SJCRH30 (cell line): Measurements from ENCODE around the gene MT4. TPM values are rescaled to one million over a fixed set of nuclear protein-coding genes. Genes with fewer than 3 reads are reported as not detected.

Source experiments
- DNase-seq, 2 experiments: peaks; one replicate each; pipeline ENCODE4 v3.0.0-alpha.2; 2015 to 2020
- H3K27ac ChIP-seq: fragments of 250-450 bp; sonication (Bioruptor Pico); 2 replicates; pipeline ENCODE4 v1.5.1; 2020; ENCODE audit warnings: mild to moderate bottlenecking, moderate library complexity
- H3K27me3 ChIP-seq: fragments of 250-450 bp; sonication (Bioruptor Pico); 2 replicates; pipeline ENCODE4 v1.5.1; 2020; ENCODE audit warnings: mild to moderate bottlenecking, moderate library complexity
- H3K36me3 ChIP-seq: fragments of 250-450 bp; sonication (Bioruptor Pico); 2 replicates; pipeline ENCODE4 v1.5.1; 2020; ENCODE audit warnings: mild to moderate bottlenecking, moderate library complexity
- H3K4me1 ChIP-seq: fragments of 250-450 bp; sonication (Bioruptor Pico); 2 replicates; pipeline ENCODE4 v1.5.1; 2020; ENCODE audit warnings: mild to moderate bottlenecking, moderate library complexity
- H3K4me3 ChIP-seq: fragments of 250-450 bp; sonication (Bioruptor Pico); 2 replicates; pipeline ENCODE4 v1.5.1; 2020; ENCODE audit warnings: mild to moderate bottlenecking, moderate library complexity
- H3K9me3 ChIP-seq: fragments of 250-450 bp; sonication (Bioruptor Pico); replicated peaks from 2 replicates; pipeline ENCODE4 v1.5.1; 2020; ENCODE audit warnings: mild to moderate bottlenecking, moderate library complexity
- total RNA-seq: library from RNA; depleted of rRNA; stranded (reverse); fragments of >200 nt; shearing (Covaris generic); gene quantifications from 2 replicates; pipeline ENCODE4 v1.2.3, GENCODE V29; 2014

Gene MT4
- total RNA-seq, 1 experiment from 2014 or later = not detected

DNA sequence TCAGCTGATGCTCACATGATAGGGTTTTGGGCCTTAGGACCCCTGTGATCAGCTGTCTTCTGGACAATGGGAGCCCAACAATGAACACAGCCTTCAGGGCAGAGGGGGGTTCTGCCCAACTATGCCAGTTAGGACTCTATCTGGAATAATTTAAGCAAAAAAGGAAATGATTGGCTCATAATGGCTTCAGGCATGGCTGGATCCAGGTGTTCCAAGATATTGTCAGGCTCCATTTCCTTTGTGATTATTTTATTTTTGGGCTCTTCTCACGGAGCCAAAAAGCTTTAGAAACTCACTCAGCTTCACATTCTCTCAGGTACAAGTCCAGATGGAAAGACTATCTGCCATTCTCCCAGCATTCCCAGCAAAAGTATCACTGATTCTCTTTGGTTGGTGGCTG is 40.6 kb downstream of the MT4 start:
- DNase-seq = no peak
- Histone ChIP-seq H3K27me3 (no peaks in the 10 kb centered on the region; the same call in 1 of the 2 replicates), H3K4me1 (peaks cover 21% of the 10 kb centered on the region), H3K4me3 (no peak overlapping the region), H3K27ac (no peak overlapping the region), H3K9me3 (no peaks in the 10 kb centered on the region), H3K36me3 (no peaks in the 10 kb centered on the region)

DNA sequence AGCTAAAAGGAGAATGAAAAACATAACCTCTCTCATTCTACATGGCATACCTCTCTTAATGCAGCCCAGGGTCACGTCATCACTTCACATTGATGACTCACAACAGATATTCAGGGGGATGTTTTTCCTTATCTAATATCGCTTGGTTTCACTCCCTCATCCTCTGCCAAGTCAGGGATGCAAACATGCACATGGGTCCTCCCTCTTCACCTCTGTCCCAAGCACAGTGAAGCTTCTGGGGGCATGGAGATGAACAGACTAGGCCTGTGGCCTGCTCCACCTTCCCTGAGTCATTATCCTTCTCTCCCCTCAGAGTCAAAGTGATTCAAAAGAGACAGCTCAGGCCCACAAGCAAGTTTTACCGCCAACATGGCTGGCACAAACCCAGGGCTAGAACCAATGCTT is 41.2 kb downstream of the MT4 start:
- Histone ChIP-seq H3K36me3 (no peaks in the 10 kb centered on the region), H3K27me3 (no peaks in the 10 kb centered on the region; the same call in 1 of the 2 replicates), H3K9me3 (no peaks in the 10 kb centered on the region), H3K4me1 (peaks cover 27% of the 10 kb centered on the region), H3K4me3 (no peak overlapping the region), H3K27ac (no peak overlapping the region)
- DNase-seq = no peak

DNA sequence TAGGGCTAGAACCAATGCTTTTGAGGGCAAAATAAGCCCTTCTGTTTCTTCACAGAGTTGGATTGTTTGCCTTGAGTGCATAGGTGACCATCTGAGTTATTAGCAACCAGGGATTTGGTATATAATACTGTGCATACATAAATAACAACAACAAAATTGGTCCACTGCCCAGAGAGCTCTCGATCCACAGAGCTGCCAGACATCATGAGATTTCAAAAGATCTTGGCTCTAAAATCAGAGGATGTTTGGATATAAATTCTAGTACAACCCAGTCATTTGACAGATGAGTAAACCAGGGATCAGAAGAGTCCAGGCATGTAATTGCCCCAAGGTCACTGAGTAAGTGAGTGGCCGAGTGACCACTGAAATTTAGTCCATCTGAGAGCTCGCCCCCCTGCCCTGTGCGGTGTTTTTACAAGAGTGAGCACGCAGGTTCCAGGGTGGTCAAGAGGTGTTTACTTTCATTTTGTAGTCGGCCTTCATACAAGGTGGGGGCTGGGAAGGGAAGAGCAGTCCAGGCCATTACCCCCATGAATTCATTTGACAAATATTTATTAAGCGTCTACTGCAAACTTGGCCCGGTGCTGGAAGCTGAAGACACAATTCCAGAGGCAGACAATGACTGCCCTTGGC is 41.7 kb downstream of the MT4 start:
- H3K9me3 ChIP-seq = no peaks in the 10 kb centered on the region
- no peak for DNase-seq
- H3K4me3 ChIP-seq = peak overlapping the region; percentile 28
- H3K36me3 ChIP-seq = no peaks in the 10 kb centered on the region
- peak overlapping the region; percentile 89 for H3K27ac ChIP-seq
- H3K27me3 ChIP-seq = no peaks in the 10 kb centered on the region; the same call in 1 of the 2 replicates
- peaks cover 32% of the 10 kb centered on the region for H3K4me1 ChIP-seq

DNA sequence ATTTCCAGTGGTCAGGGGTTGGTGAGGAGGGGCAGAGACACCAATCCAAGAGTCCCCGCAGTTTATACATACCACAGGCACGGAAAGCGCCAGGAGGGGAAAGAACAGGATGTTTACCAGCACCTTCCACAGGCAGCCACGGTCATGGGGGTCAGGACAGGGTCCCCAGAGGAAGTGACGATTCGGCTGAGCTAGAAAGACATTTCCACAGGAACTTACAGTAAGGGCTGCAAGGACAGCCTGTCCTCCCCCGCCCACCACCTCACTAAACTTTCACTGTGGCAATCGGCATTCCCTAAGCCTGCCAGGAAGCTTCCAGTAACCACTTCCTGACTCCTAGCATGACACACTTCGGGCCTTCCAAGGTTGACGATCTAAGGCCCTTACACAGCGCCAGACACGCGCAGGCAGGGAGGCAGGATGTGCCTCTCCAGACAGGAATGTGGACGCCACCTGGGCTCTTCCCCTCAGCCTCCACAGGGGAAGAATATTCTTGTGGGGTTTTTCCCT is 42.3 kb downstream of the MT4 start:
- Histone ChIP-seq H3K4me1 (peaks cover 34% of the 10 kb centered on the region), H3K9me3 (no peaks in the 10 kb centered on the region), H3K27me3 (no peaks in the 10 kb centered on the region), H3K27ac (peak overlapping the region; percentile 89), H3K4me3 (peak overlapping the region; percentile 28), H3K36me3 (no peaks in the 10 kb centered on the region)
- DNase-seq = peak; percentile 74 to 79

DNA sequence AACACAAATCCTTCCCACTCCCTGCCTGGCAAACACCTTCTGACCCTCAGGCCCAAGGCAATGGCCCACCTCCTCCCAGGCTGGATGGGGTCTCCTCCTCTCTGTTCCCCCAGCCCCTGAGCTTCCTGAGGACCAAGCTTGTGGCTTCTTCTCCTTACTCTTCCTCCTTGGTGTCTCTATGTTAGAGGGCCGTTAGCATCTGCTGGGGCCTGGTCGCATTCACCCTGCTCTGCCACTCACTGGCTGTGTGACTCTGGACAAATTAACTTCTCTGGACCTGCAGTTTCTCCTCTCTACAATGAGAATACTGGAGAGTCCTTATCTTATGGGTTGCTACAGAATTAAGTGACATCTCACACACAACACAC is 42.8 kb downstream of the MT4 start:
- H3K4me1 ChIP-seq = peaks cover 34% of the 10 kb centered on the region
- H3K9me3 ChIP-seq = no peaks in the 10 kb centered on the region

DNA sequence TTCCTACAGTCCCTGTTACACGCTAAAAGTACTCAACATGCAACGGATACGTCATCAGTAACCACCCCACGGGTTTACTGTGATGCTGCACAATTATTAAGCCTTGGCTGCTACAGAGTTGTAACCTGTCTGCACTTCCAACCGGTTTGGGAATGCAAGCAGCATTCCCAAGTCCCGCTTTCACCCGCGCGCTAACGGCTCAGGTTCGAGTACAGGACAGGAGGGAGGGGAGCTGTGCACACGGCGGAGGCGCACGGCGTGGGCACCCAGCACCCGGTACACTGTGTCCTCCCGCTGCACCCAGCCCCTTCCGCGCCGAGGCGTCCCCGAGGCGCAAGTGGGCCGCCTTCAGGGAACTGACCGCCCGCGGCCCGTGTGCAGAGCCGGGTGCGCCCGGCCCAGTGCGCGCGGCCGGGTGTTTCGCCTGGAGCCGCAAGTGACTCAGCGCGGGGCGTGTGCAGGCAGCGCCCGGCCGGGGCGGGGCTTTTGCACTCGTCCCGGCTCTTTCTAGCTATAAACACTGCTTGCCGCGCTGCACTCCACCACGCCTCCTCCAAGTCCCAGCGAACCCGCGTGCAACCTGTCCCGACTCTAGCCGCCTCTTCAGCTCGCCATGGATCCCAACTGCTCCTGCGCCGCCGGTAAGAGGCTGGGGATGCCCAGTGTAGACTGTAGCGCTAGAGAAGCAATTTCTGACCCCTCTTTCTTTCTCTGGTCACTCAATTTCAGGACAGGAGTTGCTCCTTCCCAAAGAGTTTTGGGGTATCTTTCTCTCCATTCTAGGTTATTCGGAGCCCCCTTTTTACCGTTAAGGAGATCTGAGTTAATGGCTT is 43.4 kb downstream of the MT4 start, which contains the start of gene MT2A:
TSS of gene MT2A (plus strand) at position 542 of the 833 bp plus-strand sequence. CDS start at position 614, 72 bp downstream.
- no peaks in the 10 kb centered on the region for H3K36me3 ChIP-seq
- peak within 1 kb of the TSS; percentile 89 for H3K27ac ChIP-seq
- H3K27me3 ChIP-seq = no peaks in the 10 kb centered on the region
- peak; percentile 96 to 98 for DNase-seq
- H3K4me1 ChIP-seq = peaks cover 34% of the 10 kb centered on the region
- H3K4me3 ChIP-seq = peak within 1 kb of the TSS; percentile 67
- H3K9me3 ChIP-seq = no peaks in the 10 kb centered on the region

More for the DNA sequence above, 42.8 kb downstream of the MT4 start:
- Histone ChIP-seq H3K36me3 (no peaks in the 10 kb centered on the region), H3K27ac (peak overlapping the region; percentile 89), H3K4me3 (peak overlapping the region; percentile 67), H3K27me3 (no peaks in the 10 kb centered on the region)
- DNase-seq = no peak

DNA sequence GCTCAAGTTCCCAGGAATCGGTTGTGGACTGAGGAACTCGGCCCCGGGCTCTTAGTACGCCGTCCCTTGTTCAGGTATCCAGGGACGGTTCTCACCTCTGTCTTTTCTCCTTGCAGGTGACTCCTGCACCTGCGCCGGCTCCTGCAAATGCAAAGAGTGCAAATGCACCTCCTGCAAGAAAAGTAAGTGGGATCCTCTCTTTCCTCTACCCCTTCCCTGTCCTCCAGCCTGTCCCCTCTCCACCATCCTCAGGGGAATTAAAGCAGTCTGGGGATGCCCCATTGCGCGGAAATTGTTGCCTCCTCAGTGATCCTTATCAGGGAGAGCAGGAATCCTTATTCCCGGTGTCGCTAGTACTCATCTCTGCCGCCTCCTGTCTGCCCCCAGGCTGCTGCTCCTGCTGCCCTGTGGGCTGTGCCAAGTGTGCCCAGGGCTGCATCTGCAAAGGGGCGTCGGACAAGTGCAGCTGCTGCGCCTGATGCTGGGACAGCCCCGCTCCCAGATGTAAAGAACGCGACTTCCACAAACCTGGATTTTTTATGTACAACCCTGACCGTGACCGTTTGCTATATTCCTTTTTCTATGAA is 44.1 kb downstream of the MT4 start:
- Histone ChIP-seq H3K27me3 (no peaks in the 10 kb centered on the region), H3K4me3 (peak overlapping the region; percentile 67), H3K9me3 (no peaks in the 10 kb centered on the region), H3K27ac (peak overlapping the region; percentile 89), H3K4me1 (peaks cover 34% of the 10 kb centered on the region), H3K36me3 (no peaks in the 10 kb centered on the region)
- DNase-seq = peak; percentile 37 to 51

DNA sequence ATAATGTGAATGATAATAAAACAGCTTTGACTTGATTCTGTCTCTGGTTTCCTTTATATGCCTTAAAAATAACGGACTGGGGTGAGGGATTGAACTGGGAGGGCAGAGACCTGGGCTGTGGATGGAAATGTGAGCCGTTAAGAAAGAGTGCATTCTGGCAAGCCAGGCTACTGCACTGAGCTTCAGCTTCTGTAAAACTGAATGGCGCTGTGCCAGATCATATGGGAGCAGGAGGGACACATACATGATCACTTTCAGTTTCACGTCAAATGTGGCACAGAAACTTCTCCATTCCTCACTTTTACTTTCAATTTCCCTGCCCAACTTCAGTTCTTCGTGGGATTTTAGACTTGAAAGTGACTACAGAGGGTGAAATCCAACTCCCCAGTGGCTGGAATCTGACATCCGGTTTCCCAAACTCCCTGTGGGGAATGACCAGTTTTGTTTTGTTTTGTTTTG is 44.6 kb downstream of the MT4 start:
- peak overlapping the region; percentile 89 for H3K27ac ChIP-seq
- H3K27me3 ChIP-seq = no peaks in the 10 kb centered on the region
- H3K9me3 ChIP-seq = no peaks in the 10 kb centered on the region
- H3K4me1 ChIP-seq = peaks cover 34% of the 10 kb centered on the region
- DNase-seq = peak; percentile 81 to 88
- no peaks in the 10 kb centered on the region for H3K36me3 ChIP-seq
- H3K4me3 ChIP-seq = peak overlapping the region; percentile 67

DNA sequence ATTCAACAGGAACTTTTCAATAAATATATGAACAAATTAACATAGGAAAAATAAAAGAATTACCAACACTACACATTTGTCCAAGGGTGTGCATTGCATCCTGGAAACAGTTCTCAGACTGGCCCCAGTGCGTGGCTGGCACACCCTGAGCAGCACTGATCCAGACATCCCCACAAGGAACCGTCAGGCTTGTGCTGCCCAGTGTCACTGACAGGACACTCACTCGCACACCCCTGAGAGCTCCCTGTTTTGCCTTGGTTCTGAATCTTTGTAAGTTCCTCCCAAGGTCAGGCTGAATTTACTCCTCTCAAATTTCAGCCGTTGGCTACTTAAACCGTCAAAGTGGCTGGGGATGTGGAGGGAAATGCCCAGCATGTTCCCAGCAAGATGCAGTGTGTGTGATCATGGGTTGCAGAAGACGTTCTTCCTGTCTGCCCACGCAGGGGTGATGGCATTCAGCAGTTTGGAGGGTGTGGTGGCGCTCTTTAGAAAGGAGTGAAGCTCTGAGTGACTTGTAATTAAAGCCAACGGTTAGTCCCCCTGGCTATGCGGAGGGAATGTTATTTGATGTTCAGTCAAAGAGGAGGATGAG is 45.2 kb downstream of the MT4 start:
- Histone ChIP-seq H3K36me3 (no peaks in the 10 kb centered on the region), H3K27me3 (no peaks in the 10 kb centered on the region), H3K27ac (peak overlapping the region; percentile 89), H3K4me1 (peaks cover 34% of the 10 kb centered on the region), H3K9me3 (no peaks in the 10 kb centered on the region), H3K4me3 (peak overlapping the region; percentile 67)
- peak; percentile 51 to 69 for DNase-seq

DNA sequence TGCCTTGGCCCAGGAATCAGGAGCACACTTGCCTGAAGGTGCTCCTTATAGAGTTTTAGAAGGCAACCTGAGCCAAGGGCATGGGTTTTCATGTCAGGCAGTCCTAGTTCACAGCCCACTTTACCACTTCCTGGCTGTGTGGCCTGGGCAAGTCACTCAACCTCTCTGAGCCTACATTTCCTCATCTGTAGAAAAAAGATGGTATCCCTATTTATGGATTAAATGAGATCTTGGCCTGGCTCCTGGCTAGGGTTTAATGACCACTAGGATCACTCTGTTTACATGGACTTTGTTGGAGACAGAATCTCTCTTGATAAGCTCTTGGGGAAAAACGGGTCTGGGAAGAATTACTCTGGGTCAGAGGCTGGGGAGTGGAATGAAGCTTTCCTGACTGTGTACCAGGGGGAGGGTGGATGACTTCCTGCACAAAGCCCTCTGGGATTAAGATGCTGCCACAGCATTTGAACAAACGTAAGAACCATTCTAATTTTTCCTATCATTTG is 45.8 kb downstream of the MT4 start:
- H3K4me1 ChIP-seq = peaks cover 34% of the 10 kb centered on the region
- H3K9me3 ChIP-seq = no peaks in the 10 kb centered on the region
- no peaks in the 10 kb centered on the region for H3K27me3 ChIP-seq
- H3K4me3 ChIP-seq = no peak overlapping the region
- H3K27ac ChIP-seq = peak overlapping the region; percentile 89
- peak in 1 of 2 experiments; percentile 17 for DNase-seq
- H3K36me3 ChIP-seq = no peaks in the 10 kb centered on the region

DNA sequence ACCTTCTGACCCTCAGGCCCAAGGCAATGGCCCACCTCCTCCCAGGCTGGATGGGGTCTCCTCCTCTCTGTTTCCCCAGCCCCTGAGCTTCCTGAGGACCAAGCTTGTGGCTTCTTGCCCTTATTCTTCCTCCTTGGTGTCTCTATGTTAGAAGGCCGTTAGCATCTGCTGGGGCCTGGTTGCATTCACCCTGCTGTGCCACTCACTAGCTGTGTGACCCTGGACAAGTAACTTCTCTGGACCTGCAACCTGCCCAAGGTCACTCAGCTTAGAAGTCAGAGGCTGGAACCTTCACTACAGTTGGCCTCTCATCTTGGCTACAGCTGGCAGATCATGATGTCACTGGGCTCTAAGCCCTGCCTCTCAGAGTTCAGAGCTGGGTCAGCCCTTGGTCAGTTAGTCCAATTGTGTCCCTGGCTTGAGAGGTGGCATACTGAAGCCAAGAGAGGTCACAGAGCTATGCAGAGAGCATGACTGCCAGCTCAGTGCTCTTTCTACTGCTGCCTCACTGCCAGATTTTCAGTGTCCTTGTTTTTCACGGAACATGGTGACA is 46.5 kb downstream of the MT4 start:
- no peak overlapping the region for H3K4me3 ChIP-seq
- no peaks in the 10 kb centered on the region for H3K27me3 ChIP-seq
- peak in 1 of 2 experiments; percentile 47 for DNase-seq
- H3K27ac ChIP-seq = no peak overlapping the region
- no peaks in the 10 kb centered on the region for H3K9me3 ChIP-seq
- peaks cover 34% of the 10 kb centered on the region for H3K4me1 ChIP-seq
- no peaks in the 10 kb centered on the region for H3K36me3 ChIP-seq

DNA sequence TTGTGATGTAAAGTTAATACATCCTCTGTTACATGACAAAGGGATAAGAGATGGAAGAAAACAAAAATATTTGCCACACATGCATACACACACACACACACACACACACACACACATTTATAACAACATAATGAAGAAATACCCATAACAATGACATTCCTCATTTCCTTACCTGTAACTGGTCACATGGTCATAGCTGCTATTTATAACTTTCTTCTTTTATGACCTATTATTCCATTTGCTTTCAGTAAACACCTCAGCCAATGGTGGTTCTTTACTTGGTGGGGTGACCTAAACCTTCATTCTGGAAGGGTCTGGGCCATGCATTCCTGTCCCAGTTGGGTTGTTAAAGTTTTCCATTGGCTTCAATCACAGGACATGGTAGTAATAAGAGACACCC is 48.8 kb downstream of the MT4 start:
- H3K9me3 ChIP-seq = no peaks in the 10 kb centered on the region
- no peaks in the 10 kb centered on the region for H3K36me3 ChIP-seq
- no peak for DNase-seq
- no peak overlapping the region for H3K4me3 ChIP-seq
- H3K27me3 ChIP-seq = peaks cover 4% of the 10 kb centered on the region; the same call in 1 of the 2 replicates
- H3K4me1 ChIP-seq = peaks cover 19% of the 10 kb centered on the region
- no peak overlapping the region for H3K27ac ChIP-seq

DNA sequence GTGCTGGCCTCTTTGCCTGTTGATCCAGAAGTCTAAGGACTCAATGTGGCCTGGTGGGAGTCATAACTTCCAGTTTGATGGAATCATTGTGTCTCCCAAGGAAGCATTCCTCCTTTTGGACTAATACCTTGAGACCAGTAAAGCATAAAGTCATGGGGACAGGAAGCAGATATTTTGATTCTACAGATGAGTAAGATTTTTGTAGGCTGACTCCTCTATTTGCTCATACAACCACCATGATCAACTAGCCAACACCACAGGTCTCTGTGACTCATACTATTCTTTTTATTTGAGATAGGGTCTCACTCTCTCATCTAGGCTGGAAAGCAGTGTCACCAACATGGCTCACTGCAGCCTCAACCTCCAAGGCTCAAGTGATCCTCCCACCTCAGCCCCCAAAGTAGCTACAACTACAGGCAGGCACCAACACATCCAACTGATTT is 49.7 kb downstream of the MT4 start:
- Histone ChIP-seq H3K4me3 (no peak overlapping the region), H3K9me3 (no peaks in the 10 kb centered on the region), H3K27me3 (peaks cover 10% of the 10 kb centered on the region; the same call in 1 of the 2 replicates), H3K27ac (no peak overlapping the region), H3K4me1 (peaks cover 19% of the 10 kb centered on the region), H3K36me3 (no peaks in the 10 kb centered on the region)
- no peak for DNase-seq

DNA sequence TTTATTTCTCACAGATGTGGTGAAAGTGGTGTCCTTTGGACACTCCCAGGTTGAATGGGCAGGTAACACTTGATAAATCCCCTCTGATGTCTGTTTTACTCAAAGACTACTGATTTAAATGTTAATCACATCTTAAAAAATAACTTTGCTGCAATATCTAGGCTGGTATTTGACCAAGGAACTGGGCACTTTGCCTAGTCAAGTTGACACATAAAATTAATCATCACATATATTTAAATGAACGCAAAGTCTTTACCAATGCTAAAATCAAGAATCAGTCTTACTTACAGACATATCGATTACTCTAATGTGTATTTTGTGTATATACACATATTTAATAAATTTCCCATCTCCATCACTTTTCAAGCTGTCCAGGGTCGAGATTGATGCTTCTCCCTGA is 50.5 kb downstream of the MT4 start:
- no peaks in the 10 kb centered on the region for H3K9me3 ChIP-seq
- H3K27ac ChIP-seq = no peak overlapping the region
- no peak for DNase-seq
- peaks cover 14% of the 10 kb centered on the region for H3K4me1 ChIP-seq
- no peak overlapping the region for H3K4me3 ChIP-seq
- H3K27me3 ChIP-seq = peaks cover 15% of the 10 kb centered on the region
- H3K36me3 ChIP-seq = no peaks in the 10 kb centered on the region
